GM12878 (cell line): ENCODE data around the gene DCTN2. TPM values are rescaled to one million over a fixed set of nuclear protein-coding genes. Genes with fewer than 3 reads are reported as not detected.
"Not testable (repeated sequence)": the region's sequence is repeated elsewhere in the genome, so short reads cannot be mapped to it uniquely, and the experiment has no call there.

Experiments
- ATAC-seq: fragments of 200-7000 bp; cut with Tn5 transposase; 3 replicates; pipeline ENCODE4 v1.9.1; 2020; ENCODE audit warnings: mild to moderate bottlenecking, moderate library complexity
- BruUV-seq: library from RNA; stranded (reverse); fragments of 400-500 nt; replicated peaks from 2 replicates; lab custom pipeline; 2021; lab: Mats Ljungman, UMichigan
- CTCF ChIA-PET: fragments of 300-600 bp; sonication (Branson Sonifier 250); formaldehyde crosslinking; extraction: SDS; loops from one replicate; lab custom pipeline; 2021; ENCODE audit warnings: inconsistent platforms; lab: Yijun Ruan, JAX
- POLR2A ChIA-PET: fragments of 350-600 bp; formaldehyde crosslinking; extraction: SDS; loops from one replicate; lab custom pipeline; 2021; ENCODE audit warnings: inconsistent platforms; lab: Charles Lee
- RAD21 ChIA-PET: fragments of 300-600 bp; sonication (Branson Sonifier 250); formaldehyde crosslinking; loops from one replicate; lab custom pipeline; 2023; ENCODE audit warnings: antibody characterized with exemption; ENCODE audit not compliant: unreplicated experiment; lab: Charles Lee
- SMC1A ChIA-PET: fragments of 300-600 bp; sonication (Branson Sonifier 250); formaldehyde crosslinking; loops from one replicate; lab custom pipeline; 2023; ENCODE audit not compliant: unreplicated experiment, uncharacterized antibody; lab: Charles Lee
- DNase-seq: peaks from one replicate; pipeline ENCODE4 v3.0.0-alpha.2; 2011; ENCODE audit warnings: low read depth, low spot score
- FAIRE-seq: peaks from 3 replicates; lab custom pipeline; 2011; peaks lifted over from hg19 to GRCh38; lab: Jason Lieb, UNC
- H2AFZ ChIP-seq: 2 replicates; pipeline ENCODE4 v1.6.0; 2011; ENCODE audit warnings: low read depth, low read length, control low read depth; ENCODE audit not compliant: control insufficient read depth
- H3K27ac ChIP-seq: 2 replicates; pipeline ENCODE4 v1.5.1; 2011; ENCODE audit warnings: control low read depth; ENCODE audit not compliant: control insufficient read depth, insufficient read depth
- H3K27me3 ChIP-seq, 2 experiments: replicated peaks in 1 of 2; 2 replicates each; pipeline versions ENCODE4 v1.6.0 to v1.6.1; 2011; ENCODE audit warnings: low read length in 1 of 2; ENCODE audit not compliant: control insufficient read depth in 2 of 2, insufficient read depth in 2 of 2
- H3K36me3 ChIP-seq, 2 experiments: 2 replicates each; pipeline ENCODE4 v1.5.1; 2011; ENCODE audit warnings: low read length in 1 of 2; ENCODE audit not compliant: control insufficient read depth in 2 of 2, insufficient read depth in 2 of 2
- H3K4me1 ChIP-seq: 2 replicates; pipeline ENCODE4 v1.6.1; 2011; ENCODE audit warnings: mild to moderate bottlenecking, low read length, moderate library complexity, mixed read lengths; ENCODE audit not compliant: control insufficient read depth, insufficient read depth
- H3K4me2 ChIP-seq: 2 replicates; pipeline ENCODE4 v1.6.0; 2011; ENCODE audit warnings: control low read depth; ENCODE audit not compliant: control insufficient read depth, insufficient read depth
- H3K4me3 ChIP-seq: fragments of 200-600 bp; sonication (generic); 2 replicates; pipeline ENCODE4 v1.5.1; 2016
- H3K79me2 ChIP-seq: 2 replicates; pipeline ENCODE4 v1.6.0; 2011; ENCODE audit warnings: low read length; ENCODE audit not compliant: control insufficient read depth, insufficient read depth
- H3K9ac ChIP-seq: 2 replicates; pipeline ENCODE4 v1.8.0; 2011; ENCODE audit warnings: low read length, control low read depth, mixed read lengths; ENCODE audit not compliant: control insufficient read depth, insufficient read depth
- H3K9me3 ChIP-seq: replicated peaks from 3 replicates; pipeline ENCODE4 v1.5.1; 2011; ENCODE audit warnings: mild to moderate bottlenecking, low read length; ENCODE audit not compliant: control insufficient read depth, insufficient read depth
- H4K20me1 ChIP-seq: 2 replicates; pipeline ENCODE4 v1.6.0; 2011; ENCODE audit not compliant: control insufficient read depth, insufficient read depth
- WGBS: methylation state at CpG from one replicate; pipeline ENCODE4 v1.1.6; 2016; ENCODE audit warnings: low lambda C conversion rate; ENCODE audit not compliant: insufficient replicate concordance, insufficient coverage; ENCODE audit errors: missing lambda C conversion rate; 5-methylcytosine and 5-hydroxymethylcytosine counted together
- in situ Hi-C: fragments of 300-500 bp; cut with MboI; formaldehyde crosslinking; loops from 9 replicates; pipeline ENCODE4 v1.14.3; 2018; ENCODE audit warnings: mixed read lengths
- intact Hi-C: fragments of 100-400 bp; cut with micrococcal nuclease; formaldehyde crosslinking; loops from one replicate; pipeline ENCODE4 v1.14.2; 2022; ENCODE audit not compliant: unreplicated experiment
- polyA plus RNA-seq, 11 experiments: library from polyadenylated mRNA; depleted of rRNA in 4 of 11; unstranded in 6 of 11; stranded (reverse) in 5 of 11; fragments of >200 nt; fragmentation: Nextera tagmentation in 4 of 11; fragmentation: Illumina TruSeq in 1 of 11; extraction: Ambion mirVana in 4 of 11; extraction: Trizol in 1 of 11; gene quantifications; 1 replicate in 1 of 11; 2 replicates in 10 of 11; pipeline versions ENCODE4 v1.2.1 to v1.2.3, GENCODE V29; 2011 to 2016; ENCODE audit warnings: inconsistent platforms in 2 of 11, missing spikeins in 2 of 11, low read depth in 1 of 11
- total RNA-seq, 4 experiments: library from RNA; depleted of rRNA in 3 of 4; stranded (reverse); fragments of >200 nt in 3 of 4; fragmentation: Illumina TruSeq in 1 of 4; extraction: Trizol in 1 of 4; gene quantifications; 2 replicates each; pipeline versions ENCODE4 v1.2.1 to v1.2.3, GENCODE V29; 2013 to 2021

The DCTN2 gene
- total and polyA plus RNA-seq, 10 of the 15 experiments (the other 5 are each of a cell fraction or from before 2014, with no cell fraction given), result 32.3 to 171 (median 100) TPM

GRCh38 chr12:57507796-57508195, 39.2 kb downstream of the DCTN2 start:
- POLR2A ChIA-PET, intact Hi-C loops, H3K4me2 ChIP-seq, ATAC-seq, H3K27ac ChIP-seq, BruUV-seq, H3K27me3 ChIP-seq, RAD21 ChIA-PET, H3K4me3 ChIP-seq, CTCF ChIA-PET, in situ Hi-C loops, H3K9ac ChIP-seq, DNase-seq, H2AFZ ChIP-seq, SMC1A ChIA-PET, H3K9me3 ChIP-seq, FAIRE-seq, H4K20me1 ChIP-seq, H3K79me2 ChIP-seq, H3K4me1 ChIP-seq: not testable (repeated sequence)
- WGBS, result 97% methylated on average over 14 of the region's 28 CpGs
- peaks cover 18 to 36% of the 10 kb centered on the region in 2 experiments for H3K36me3 ChIP-seq

GRCh38 chr12:57506541-57506940, 40.5 kb downstream of the DCTN2 start:
- FAIRE-seq, BruUV-seq, DNase-seq, H3K27me3 ChIP-seq, in situ Hi-C loops, H3K4me1 ChIP-seq, H2AFZ ChIP-seq, SMC1A ChIA-PET, RAD21 ChIA-PET, H3K4me2 ChIP-seq, CTCF ChIA-PET, H3K9ac ChIP-seq, ATAC-seq, H3K9me3 ChIP-seq, H4K20me1 ChIP-seq, H3K27ac ChIP-seq, H3K79me2 ChIP-seq, intact Hi-C loops, H3K4me3 ChIP-seq: not testable (repeated sequence)
- POLR2A ChIA-PET, result interaction anchor here (1.0 kb wide), 1 partner anchor 9 kb away, joined by 3 read pairs; no protein-coding TSS in a partner anchor
- WGBS, result 98% methylated on average over 3 of the region's 4 CpGs
- peaks cover 9 to 26% of the 10 kb centered on the region in 2 experiments for H3K36me3 ChIP-seq

DNA sequence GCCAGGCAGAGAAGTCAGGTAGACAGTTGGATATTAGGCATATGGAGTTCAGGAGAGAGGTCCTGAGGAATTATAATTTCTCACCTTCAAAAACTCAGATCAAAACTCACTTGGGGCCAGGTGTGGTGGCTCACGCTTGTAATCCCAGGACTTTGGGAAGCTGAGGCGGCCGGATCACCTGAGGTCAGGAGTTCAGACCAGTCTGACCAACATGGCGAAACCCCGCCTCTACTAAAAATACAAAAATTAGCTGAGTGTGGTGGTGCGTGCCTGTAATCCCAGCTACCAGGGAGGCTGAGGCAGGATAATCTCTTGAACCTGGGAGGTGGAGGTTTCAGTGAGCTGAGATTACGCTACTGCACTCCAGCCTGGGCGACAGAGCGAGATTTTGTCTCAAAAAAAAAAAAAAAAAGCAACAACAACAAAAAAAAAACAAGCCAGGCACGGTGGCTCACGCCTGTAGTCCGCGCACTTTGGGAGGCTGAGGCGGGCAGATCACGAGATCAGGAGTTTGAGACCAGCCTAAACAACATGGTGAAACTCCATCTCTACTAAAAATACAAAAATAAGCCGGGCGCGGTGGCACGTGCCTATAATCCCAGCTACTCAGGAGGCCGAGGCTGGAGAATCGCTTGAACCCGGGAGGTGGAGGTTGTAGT, 44.6 kb downstream of the DCTN2 start:
- BruUV-seq, H4K20me1 ChIP-seq, DNase-seq, H3K27ac ChIP-seq, in situ Hi-C loops, H3K27me3 ChIP-seq, ATAC-seq, H2AFZ ChIP-seq, FAIRE-seq, H3K9ac ChIP-seq, H3K4me2 ChIP-seq, RAD21 ChIA-PET, H3K9me3 ChIP-seq, intact Hi-C loops, H3K4me3 ChIP-seq, H3K79me2 ChIP-seq, CTCF ChIA-PET, H3K4me1 ChIP-seq: not testable (repeated sequence)
- WGBS, result 98% methylated on average over 17 of the region's 22 CpGs
- ChIA-PET SMC1A (interaction anchor here (0.8 kb wide), 1 partner anchor 11 kb away, joined by 3 read pairs; no protein-coding TSS in a partner anchor), POLR2A (interaction anchor here (0.7 to 0.9 kb wide), 2 partner anchors 26 to 38 kb away, joined by 3 to 5 read pairs; no protein-coding TSS in a partner anchor)
- peaks cover 16 to 38% of the 10 kb centered on the region in 2 experiments for H3K36me3 ChIP-seq
